HG03558 (cell line): ENCODE measurements around the gene HTRA1.

ENCODE experiments used
- ATAC-seq: cut with Tn5 transposase; IDR thresholded peaks from one replicate; pipeline ENCODE4 v1.9.1; 2021; ENCODE audit warnings: moderate number of reproducible peaks; ENCODE audit not compliant: unreplicated experiment; ENCODE audit errors: extremely low read depth

HTRA1 gene

GRCh38 chr10:122454071-122454470 lies 7.3 kb upstream of the HTRA1 start:
- ATAC-seq = no peak

DNA sequence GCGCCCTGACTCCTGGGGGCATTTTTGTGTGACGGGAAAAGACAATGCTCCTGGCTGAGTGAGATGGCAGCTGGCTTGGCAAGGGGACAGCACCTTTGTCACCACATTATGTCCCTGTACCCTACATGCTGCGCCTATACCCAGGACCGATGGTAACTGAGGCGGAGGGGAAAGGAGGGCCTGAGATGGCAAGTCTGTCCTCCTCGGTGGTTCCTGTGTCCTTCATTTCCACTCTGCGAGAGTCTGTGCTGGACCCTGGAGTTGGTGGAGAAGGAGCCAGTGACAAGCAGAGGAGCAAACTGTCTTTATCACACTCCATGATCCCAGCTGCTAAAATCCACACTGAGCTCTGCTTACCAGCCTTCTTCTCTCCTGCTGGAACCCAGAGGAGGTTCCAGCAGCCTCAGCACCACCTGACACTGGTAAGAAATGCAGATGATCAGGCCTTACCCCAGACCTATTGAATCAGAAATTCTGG lies 6.7 kb upstream of the HTRA1 start, which contains the start of gene ARMS2:
Gene ARMS2 (plus strand): TSS at position 51 of the 478 bp plus-strand sequence. CDS start 75 bp downstream, at position 126.
- ATAC-seq = no peak

GRCh38 chr10:122455376-122456079 lies 5.8 kb upstream of the HTRA1 start:
- no peak for ATAC-seq

DNA sequence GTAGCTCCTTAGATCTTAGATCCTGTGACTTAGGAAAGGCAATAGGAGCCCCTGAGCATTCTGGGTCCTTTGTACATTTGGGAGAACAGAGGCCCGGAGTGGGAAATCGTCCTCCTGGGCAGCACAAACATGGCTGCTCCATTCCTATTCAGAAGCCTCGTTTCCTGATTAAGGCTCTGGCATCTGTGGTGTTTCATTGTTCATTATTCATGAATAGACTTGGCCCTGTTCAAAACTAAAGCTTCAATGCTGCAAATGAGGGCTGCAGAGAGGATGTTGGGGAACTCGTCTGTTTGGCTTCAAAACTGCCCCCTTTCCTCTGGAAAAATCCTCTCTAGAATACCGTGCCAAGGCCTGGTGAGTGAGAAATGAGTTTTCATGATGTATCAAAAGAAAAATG lies 3.4 kb upstream of the HTRA1 start:
- no peak for ATAC-seq

DNA sequence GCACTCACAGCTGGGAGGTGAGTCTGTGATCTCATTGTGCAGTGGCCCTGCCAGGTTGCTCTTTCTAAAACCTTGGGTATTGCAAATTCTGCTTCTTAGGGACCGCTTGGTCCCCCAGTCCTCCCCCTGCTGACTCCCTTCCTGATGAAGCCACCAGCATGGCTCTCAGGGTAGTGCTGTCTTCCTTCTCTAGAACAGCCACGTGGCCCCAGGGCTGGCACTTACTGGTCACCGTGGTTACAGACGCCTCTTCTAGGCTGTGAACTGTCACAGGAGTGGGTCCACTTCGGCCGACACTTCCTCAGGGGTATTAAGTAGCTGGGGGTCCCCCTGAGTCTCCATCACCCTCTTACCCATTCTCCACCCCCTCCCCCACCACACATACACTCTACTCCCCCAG lies 2.7 kb upstream of the HTRA1 start:
- no peak for ATAC-seq

DNA sequence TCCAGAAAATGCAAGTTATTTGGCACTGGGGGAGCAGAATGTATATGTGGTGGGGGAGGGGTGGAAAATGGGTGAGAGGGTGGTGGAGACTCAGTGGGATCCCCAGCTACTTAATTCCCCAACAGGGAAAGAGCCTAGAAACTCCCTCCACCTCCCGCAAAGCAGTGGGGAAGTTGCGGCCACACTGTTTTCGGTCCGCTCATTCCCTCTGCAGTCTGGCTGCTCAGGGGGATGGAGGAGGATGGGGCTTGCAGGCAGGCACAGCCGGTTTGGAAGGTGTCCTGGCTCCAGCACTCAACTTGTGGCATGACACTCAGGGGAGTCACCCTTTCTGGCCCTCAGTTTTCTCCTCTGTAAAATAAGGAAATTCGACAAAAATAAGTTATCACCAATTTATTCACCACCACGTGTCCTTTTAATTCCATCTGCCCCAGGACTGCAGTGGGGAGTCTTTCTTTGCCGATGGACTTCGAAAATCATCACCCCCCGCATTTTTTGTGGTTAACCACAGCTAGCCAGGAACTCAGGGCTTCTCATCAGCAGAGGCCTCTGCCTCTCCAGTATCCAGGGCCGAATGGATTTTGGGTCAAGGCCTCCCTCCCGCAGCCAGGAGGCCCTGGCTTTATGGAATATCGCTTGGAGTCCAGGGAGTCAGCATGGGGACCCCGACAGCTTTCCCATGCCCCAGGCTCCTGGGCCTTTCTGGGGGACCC lies 1.6 kb upstream of the HTRA1 start:
- ATAC-seq = no peak

DNA sequence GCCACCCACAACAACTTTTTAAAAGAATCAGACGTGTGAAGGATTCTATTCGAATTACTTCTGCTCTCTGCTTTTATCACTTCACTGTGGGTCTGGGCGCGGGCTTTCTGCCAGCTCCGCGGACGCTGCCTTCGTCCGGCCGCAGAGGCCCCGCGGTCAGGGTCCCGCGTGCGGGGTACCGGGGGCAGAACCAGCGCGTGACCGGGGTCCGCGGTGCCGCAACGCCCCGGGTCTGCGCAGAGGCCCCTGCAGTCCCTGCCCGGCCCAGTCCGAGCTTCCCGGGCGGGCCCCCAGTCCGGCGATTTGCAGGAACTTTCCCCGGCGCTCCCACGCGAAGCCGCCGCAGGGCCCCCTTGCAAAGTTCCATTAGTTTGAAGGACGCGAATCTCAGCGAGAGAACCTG lies 461 bp upstream of the HTRA1 start:
- ATAC-seq = no peak

- ATAC-seq = no peak
Measured at GRCh38 chr10:122461729-122462532, 578 bp downstream of the HTRA1 start.

DNA sequence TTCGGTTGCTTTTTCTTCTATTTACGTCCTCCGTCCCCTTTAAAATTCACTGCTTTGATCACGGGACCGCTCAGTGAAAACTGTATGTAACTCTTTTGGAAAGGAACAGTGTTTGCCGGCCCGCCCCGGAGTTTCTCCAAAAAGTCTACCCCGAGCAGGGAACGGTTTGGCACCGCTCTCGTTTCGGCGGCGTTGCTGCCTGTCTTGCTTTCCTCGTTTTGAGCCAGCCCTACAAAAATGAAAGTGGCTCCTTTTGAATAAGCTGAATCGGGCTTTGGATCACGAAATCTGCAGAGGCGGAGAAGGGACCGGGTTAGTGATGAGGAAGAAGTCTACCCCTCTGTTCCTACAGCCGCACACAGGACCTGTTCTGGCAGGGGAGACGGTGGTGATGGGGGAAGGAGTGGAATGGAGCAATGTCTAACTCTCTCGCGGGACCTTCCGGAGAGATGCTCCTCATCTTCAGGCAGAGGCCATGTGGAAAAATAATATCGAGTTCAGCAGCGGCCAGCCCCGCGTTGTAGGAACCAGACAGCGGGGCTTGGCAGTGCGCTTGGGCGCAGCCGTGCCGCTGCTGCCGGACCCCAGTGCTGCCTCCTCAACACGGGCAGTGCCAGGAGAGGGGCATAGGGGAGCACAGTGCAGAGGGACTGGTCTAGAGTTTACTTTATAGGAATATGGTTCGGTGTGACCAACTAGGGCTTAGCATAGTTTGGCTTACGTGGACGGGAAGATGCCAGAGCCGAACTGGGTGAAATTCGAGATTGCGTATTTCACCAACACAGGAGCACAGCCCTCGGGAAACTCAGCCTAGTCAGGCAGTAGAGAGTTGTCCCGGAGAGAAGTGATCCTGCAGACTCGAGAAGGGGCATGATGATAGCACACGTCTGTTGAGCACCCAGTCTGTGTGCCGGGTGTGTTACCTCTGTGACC lies 1.4 kb downstream of the HTRA1 start:
- ATAC-seq = no peak

- no peak for ATAC-seq
Measured at GRCh38 chr10:122463466-122464249, 2.3 kb downstream of the HTRA1 start.

- no peak for ATAC-seq
Measured at GRCh38 chr10:122464250-122464510, 2.8 kb downstream of the HTRA1 start.

- ATAC-seq = no peak
Measured at GRCh38 chr10:122464586-122464985, 3.2 kb downstream of the HTRA1 start.

DNA sequence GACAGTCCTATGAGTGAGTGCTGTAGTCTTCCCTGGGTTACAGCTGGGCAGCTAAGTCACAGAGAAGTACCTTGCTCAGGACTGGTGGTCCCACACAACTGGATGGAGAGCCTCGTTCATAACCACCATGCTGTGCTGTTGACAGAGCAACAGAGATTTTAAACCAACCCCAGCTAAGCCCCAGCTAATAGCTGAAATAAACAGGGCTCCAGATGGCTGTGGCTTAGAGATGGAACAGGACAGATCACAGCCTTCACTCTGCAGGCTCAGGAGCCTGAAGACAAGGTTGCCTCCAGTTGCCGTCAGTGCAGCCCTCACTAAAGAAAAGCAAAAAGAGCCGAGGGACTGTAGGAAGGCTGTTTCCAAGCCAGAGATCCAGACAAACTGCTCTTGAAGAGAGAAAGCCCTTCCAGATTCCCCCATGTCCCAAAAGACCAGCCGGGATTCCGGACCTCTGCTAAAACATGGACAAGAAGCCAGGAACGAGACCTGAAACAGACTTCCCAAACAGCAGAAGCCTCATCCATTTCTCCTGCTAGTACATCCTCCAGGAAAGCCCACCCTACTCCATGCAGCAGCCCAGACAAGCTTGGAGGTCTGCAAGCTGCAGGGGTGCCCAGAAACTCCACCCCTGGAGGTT lies 4.2 kb downstream of the HTRA1 start:
- ATAC-seq = no peak

- ATAC-seq = no peak
Measured at GRCh38 chr10:122466951-122467381, 5.6 kb downstream of the HTRA1 start.

- no peak for ATAC-seq
Measured at GRCh38 chr10:122467701-122468100, 6.3 kb downstream of the HTRA1 start.

DNA sequence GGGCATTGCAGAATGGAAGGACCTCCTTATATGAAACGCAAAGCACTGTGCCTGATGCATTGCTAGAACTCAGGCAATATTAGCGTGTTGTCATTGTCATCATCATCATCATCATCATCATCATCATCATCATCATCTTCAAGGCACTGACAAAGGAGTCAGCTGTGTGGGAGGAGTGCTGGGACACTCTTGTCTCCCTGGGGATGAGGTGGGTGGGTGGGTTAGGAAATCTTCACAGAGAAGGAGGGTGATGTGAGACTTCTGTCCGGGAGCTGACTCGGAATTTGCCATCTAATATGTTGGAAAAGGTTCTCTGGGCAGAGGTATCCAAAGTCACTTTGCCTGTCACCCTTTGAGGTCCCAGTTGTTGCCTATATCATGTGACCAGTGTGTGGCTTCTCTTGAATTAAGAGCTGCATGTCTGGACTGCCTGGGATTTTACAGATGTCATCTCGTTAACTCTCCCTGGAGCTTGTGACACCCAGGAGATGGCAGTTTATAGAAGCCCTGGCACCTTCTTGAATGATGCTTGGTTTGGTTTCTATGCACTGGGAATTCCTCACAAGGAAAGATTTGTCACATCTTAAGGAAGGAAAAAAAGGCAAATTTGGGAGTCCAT lies 7.1 kb downstream of the HTRA1 start:
- no peak for ATAC-seq

GRCh38 chr10:122468926-122469781 lies 7.8 kb downstream of the HTRA1 start:
- no peak for ATAC-seq
